ENCODE measurements around the gene SMARCD3. TPM values are rescaled to one million over a fixed set of nuclear protein-coding genes. Genes with fewer than 3 reads are reported as not detected.

SMARCD3 gene
- 27.3 and 47.0 TPM in 2 replicates for total RNA-seq

DNA sequence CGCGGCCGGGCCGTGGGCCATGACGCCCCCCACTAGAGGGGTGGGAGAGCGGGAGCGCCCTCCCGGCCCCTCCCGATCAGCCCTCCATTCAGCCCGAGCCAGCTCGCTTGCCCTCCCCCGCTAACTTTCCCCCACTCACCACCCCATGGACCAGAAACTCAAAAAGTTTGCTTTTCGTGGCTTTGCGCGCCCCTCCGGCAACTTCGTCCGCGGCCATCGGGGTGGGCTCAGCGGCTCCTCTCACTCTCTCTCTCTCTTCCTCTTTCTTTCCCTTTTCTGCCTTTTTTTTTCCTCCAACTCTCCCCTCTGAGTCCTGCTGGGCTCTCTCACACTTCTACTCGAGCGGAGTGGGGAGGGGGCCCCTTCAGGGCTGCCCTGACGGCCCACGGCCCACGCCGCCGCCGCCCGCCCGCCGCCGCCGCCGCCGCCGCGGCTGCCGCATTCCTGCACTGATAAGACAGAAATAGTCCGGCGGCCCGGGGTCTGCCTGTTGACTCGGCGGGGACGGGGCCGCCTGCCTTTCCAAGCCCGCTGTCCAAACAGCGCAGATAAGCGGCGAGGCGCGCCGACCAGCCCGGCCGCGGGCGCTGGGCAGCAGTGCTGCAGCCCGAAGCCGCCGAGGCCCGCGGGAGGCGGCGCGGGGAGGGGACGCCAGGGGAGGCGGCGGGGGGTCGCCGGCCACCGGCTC, at the start of gene SMARCD3:
TSS of gene SMARCD3 (minus strand) at position 349 of the 688 bp plus-strand sequence. CDS start at position 217, 132 bp downstream.

DNA sequence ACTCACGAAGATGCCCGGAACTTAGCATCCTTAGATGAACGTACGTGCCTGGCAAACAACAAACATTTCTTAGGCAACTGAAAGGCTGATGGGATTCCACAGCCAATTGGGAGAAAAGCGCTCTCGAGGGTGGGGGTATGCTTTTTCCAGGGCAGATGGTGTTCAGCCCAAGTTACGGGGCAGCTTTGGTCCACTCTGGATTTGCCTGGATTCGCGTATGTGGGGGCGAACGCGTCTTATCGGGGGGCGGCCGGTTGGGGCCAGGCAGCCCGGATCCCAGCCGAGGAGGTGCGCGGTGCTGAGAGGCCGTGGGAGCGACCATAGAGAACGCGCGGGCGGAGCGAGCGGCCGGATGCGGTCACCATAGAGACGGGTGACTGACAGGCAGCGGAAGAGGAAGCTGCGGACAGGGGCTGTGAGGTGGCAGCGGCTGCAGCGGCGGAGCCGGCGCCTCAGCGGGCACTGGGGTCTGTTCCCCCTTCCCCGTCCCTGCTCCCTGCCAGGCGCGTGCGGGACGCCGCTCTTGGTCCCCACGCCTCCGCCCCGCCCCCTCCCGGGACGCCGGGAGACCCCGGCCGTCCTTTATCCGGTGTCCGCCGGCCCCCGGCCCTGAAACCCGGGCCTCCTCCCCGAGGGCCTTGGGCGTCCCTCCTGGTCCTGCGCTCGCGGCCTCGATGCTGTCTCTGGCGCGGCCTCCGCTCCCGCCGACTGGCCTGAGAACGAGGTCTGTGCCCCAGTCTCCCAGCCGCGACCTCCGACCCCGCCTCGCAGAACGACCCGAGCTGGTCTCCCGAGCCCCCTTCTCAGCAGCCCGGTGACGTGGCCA, 16.2 kb downstream of the SMARCD3 start, which contains the start of gene CHPF2:
TSS of gene CHPF2 (plus strand) at position 393 of the 826 bp plus-strand sequence. CDS start 1,529 bp downstream, outside the sequence.

DNA sequence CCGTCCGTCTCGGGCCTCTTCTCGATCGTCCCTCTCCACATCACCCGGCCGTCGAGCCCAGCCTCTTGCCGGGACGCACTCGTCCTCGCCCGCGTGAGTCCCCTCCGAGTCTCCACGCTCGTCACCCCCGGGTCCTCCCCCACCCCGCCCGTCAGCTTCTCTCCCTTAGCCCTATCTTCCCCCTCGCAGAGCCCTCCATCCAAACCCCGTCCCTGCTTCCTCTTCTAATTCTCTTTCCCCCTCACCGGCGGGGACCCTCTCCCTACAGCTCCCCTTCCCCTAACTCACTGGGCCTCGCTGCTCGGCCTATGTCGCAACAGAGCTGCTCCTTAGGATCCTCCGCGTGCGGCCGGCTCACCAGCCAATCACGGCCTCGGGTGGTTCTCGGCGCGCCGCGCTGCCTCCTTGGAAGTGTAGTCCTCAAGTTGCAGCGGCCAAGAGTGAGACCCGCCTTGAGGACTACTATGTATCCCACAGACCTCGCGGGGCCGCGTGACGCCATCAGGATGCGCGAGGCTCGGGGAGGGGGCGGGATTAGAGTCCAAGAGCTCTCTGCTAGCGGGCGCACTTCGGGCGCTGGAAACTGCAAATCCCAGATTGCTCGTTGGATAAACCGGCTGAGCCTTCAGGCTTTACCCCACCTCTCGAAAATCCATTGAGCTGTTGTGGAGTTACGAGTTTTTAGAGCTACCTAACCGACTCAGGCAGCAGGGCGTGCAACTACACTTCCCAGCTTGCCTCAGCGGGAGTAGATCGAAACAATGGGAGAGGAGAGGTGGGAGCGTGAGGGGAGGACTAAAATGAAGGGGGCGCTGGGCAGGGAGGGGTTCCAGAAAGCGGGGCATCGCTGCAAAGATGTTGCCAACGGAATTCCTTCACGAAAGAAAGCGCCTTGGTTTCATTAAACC, 21.4 kb downstream of the SMARCD3 start, which contains the start of gene ABCF2:
TSS of gene ABCF2 (minus strand) at position 331 of the 908 bp plus-strand sequence. CDS start 747 bp downstream, outside the sequence.

DNA sequence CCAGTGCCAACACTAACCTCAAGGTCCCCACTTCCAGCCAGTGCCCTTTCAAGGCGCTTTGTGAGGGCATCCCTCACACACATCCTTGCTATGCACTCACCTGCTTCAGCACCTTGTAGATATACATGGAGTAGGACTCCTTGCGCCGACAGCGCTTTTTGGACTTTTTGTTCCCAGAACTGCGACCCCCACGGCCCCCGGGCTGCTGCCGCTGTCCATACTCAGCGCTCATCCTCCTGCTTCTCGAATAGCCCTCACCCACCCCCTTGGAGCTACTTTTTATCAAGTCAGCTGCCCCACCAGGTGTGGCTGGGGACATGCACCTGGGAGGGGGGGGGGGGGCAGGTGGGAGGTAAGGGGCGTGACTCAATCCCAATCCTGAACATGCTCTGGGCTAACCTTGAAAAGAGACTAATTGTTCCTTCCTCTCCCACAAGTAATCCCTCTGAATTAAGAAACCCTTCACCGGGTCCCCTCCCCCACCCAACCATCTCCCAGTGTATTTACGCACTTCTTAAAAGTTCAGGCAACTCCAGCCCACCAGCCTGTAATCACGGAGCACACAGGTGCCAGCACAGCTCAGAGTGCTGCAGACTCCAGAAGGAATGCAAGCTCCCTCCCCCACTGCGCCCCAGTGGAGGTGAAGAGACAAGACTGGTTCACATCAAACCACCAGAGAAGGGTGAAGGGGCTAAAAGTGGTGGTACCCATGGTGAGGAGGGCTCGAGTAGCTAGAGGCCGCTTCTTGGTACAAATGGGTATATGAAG, 38.2 kb downstream of the SMARCD3 start, which contains the start of gene H2BK1:
TSS of gene H2BK1 (minus strand) at position 402 of the 768 bp plus-strand sequence. CDS start at position 232, 170 bp downstream.

Other genes starting within 250 kb of the SMARCD3 start
- gene ATG9B, start 224.2 kb downstream of the SMARCD3 start, total RNA-seq, result under 0.01 and 0.15 TPM in 2 replicates
- gene ABCB8, start 220.2 kb downstream of the SMARCD3 start, total RNA-seq, result 37.2 and 43.6 TPM in 2 replicates
- 0.17 TPM in 1 of 2 replicates, not detected in the other for gene ASIC3, start 200.2 kb downstream of the SMARCD3 start, total RNA-seq
- gene CDK5, start 190.8 kb downstream of the SMARCD3 start, total RNA-seq, result 19.1 and 19.2 TPM in 2 replicates
- gene SLC4A2, start 189.1 kb downstream of the SMARCD3 start, total RNA-seq, result 66.5 and 96.1 TPM in 2 replicates
- 72.9 and 108 TPM in 2 replicates for gene FASTK, start 167.9 kb downstream of the SMARCD3 start, total RNA-seq
- gene TMUB1, start 165.2 kb downstream of the SMARCD3 start, total RNA-seq, result 25.5 and 32.6 TPM in 2 replicates
- 42.0 and 71.3 TPM in 2 replicates for gene AGAP3, start 162.2 kb downstream of the SMARCD3 start, total RNA-seq
- not detected in 2 replicates for gene GBX1, start 81.0 kb downstream of the SMARCD3 start, total RNA-seq
- not detected in 2 replicates for gene ASB10, start 61.4 kb downstream of the SMARCD3 start, total RNA-seq
- gene H2BK1, start 38.2 kb downstream of the SMARCD3 start, total RNA-seq, result not detected in 2 replicates
- 64.7 and 65.2 TPM in 2 replicates for gene ABCF2, start 21.5 kb downstream of the SMARCD3 start, total RNA-seq
- 71.4 and 127 TPM in 2 replicates for gene CHPF2, start 16.2 kb downstream of the SMARCD3 start, total RNA-seq
- gene NUB1, start 93.1 kb upstream of the SMARCD3 start, total RNA-seq, result 41.5 and 52.1 TPM in 2 replicates
- 3.8 TPM in 1 of 2 replicates, not detected in the other for gene WDR86, start 161.3 kb upstream of the SMARCD3 start, total RNA-seq
- gene CRYGN, start 191.4 kb upstream of the SMARCD3 start, total RNA-seq, result 0.58 and 0.83 TPM in 2 replicates